Measurements from ENCODE around the gene STAT1.
"Not testable (repeated sequence)": the region's sequence is repeated elsewhere in the genome, so short reads cannot be mapped to it uniquely, and the experiment has no call there.

The STAT1 gene

GRCh38 chr2:190979906-190980629 lies 33.9 kb downstream of the STAT1 start:
- DNase-seq = peak; percentile 65

- no peak for DNase-seq
Observed at GRCh38 chr2:190978389-190979053, 35.5 kb downstream of the STAT1 start.

GRCh38 chr2:190977505-190977904 lies 36.5 kb downstream of the STAT1 start:
- DNase-seq = no peak

GRCh38 chr2:190976521-190976920 lies 37.5 kb downstream of the STAT1 start:
- no peak for DNase-seq

- no peak for DNase-seq
Observed at GRCh38 chr2:190974629-190975361, 39.2 kb downstream of the STAT1 start.

- no peak for DNase-seq
Observed at GRCh38 chr2:190973726-190974628, 40.0 kb downstream of the STAT1 start.

GRCh38 chr2:190973262-190973661 lies 40.7 kb downstream of the STAT1 start:
- DNase-seq = no peak

- DNase-seq = no peak
Observed at GRCh38 chr2:190972846-190973245, 41.1 kb downstream of the STAT1 start.

- DNase-seq = no peak
Observed at GRCh38 chr2:190972213-190972612, 41.8 kb downstream of the STAT1 start.

GRCh38 chr2:190970873-190971506 lies 43.0 kb downstream of the STAT1 start:
- no peak for DNase-seq

- no peak for DNase-seq
Observed at GRCh38 chr2:190970160-190970559, 43.8 kb downstream of the STAT1 start.

GRCh38 chr2:190968522-190968921 lies 45.4 kb downstream of the STAT1 start:
- DNase-seq = no peak

- DNase-seq = no peak
Observed at GRCh38 chr2:190965580-190966222, 48.3 kb downstream of the STAT1 start.

GRCh38 chr2:190964170-190964795 lies 49.7 kb downstream of the STAT1 start:
- no peak for DNase-seq

- no peak for DNase-seq
Observed at GRCh38 chr2:190963088-190963487, 50.9 kb downstream of the STAT1 start.

- no peak for DNase-seq
Observed at GRCh38 chr2:190961918-190962487, 52.0 kb downstream of the STAT1 start.

GRCh38 chr2:190961117-190961516 lies 52.9 kb downstream of the STAT1 start:
- DNase-seq = not testable (repeated sequence)

- DNase-seq = no peak
Observed at GRCh38 chr2:190959911-190960788, 53.8 kb downstream of the STAT1 start.

- no peak for DNase-seq
Observed at GRCh38 chr2:190953257-190953656, 60.7 kb downstream of the STAT1 start.

GRCh38 chr2:190950566-190950991 lies 63.4 kb downstream of the STAT1 start:
- no peak for DNase-seq
